ENCODE measurements around the gene WNK1.
"Not testable (repeated sequence)": the region's sequence is repeated elsewhere in the genome, so short reads cannot be mapped to it uniquely, and the experiment has no call there.

WNK1 gene

GRCh38 chr12:749751-750270 lies 2.6 kb upstream of the WNK1 start:
- no peak for DNase-seq

GRCh38 chr12:750366-751191 lies 1.8 kb upstream of the WNK1 start:
- DNase-seq: no peak

GRCh38 chr12:751192-751998 lies 984 bp upstream of the WNK1 start:
- peak; percentile 73 for DNase-seq

GRCh38 chr12:752695-753610 lies 574 bp downstream of the WNK1 start:
- DNase-seq: no peak

- no peak for DNase-seq
Measured at GRCh38 chr12:753611-754472, 1.5 kb downstream of the WNK1 start.

GRCh38 chr12:754473-754820 lies 2.1 kb downstream of the WNK1 start:
- DNase-seq: no peak

GRCh38 chr12:754851-755562 lies 2.6 kb downstream of the WNK1 start:
- DNase-seq: no peak

GRCh38 chr12:759628-760027 lies 7.2 kb downstream of the WNK1 start:
- no peak for DNase-seq

GRCh38 chr12:761256-761655 lies 8.9 kb downstream of the WNK1 start:
- no peak for DNase-seq

GRCh38 chr12:765840-766239 lies 13.5 kb downstream of the WNK1 start:
- no peak for DNase-seq

- DNase-seq: no peak
Measured at GRCh38 chr12:768434-768833, 16.1 kb downstream of the WNK1 start.

- no peak for DNase-seq
Measured at GRCh38 chr12:770479-770878, 18.1 kb downstream of the WNK1 start.

- DNase-seq: no peak
Measured at GRCh38 chr12:772056-772697, 19.8 kb downstream of the WNK1 start.

- no peak for DNase-seq
Measured at GRCh38 chr12:774051-774614, 21.8 kb downstream of the WNK1 start.

GRCh38 chr12:775973-776771 lies 23.8 kb downstream of the WNK1 start:
- DNase-seq: not testable (repeated sequence)

- not testable (repeated sequence) for DNase-seq
Measured at GRCh38 chr12:776772-777373, 24.5 kb downstream of the WNK1 start.

- DNase-seq: no peak
Measured at GRCh38 chr12:777550-778047, 25.2 kb downstream of the WNK1 start.

- DNase-seq: no peak
Measured at GRCh38 chr12:778615-779014, 26.2 kb downstream of the WNK1 start.
